Left ventricle myocardium inferior (tissue), 1 donor: ENCODE results near the gene CACNA1I. TPM values are rescaled to one million over a fixed set of nuclear protein-coding genes. Genes with fewer than 3 reads are reported as not detected.

Experiments used
- DNase-seq: peaks from one replicate; pipeline ENCODE4 v3.0.0-alpha.2; 2020
- H3K27ac ChIP-seq: fragments of 200-600 bp; replicated peaks from 2 replicates; pipeline ENCODE4 v1.8.0; 2021
- H3K27me3 ChIP-seq: fragments of 200-600 bp; 2 replicates; pipeline ENCODE4 v1.8.0; 2021; ENCODE audit warnings: low read depth
- H3K36me3 ChIP-seq: fragments of 200-600 bp; 2 replicates; pipeline ENCODE4 v1.8.0; 2021
- H3K4me1 ChIP-seq: fragments of 200-600 bp; 2 replicates; pipeline ENCODE4 v1.8.0; 2021
- H3K4me3 ChIP-seq: fragments of 200-600 bp; 2 replicates; pipeline ENCODE4 v1.8.0; 2021; ENCODE audit warnings: mild to moderate bottlenecking, moderate library complexity
- H3K9me3 ChIP-seq: fragments of 200-600 bp; replicated peaks from 2 replicates; pipeline ENCODE4 v1.8.0; 2021
- CTCF ChIP-seq: fragments of 200-600 bp; IDR thresholded peaks from 2 replicates; pipeline ENCODE4 v1.8.0; 2021; ENCODE audit warnings: antibody characterized with exemption, mild to moderate bottlenecking, borderline replicate concordance
- intact Hi-C: fragments of 100-400 bp; cut with micrococcal nuclease; formaldehyde crosslinking; loops from one replicate; pipeline ENCODE4 v1.11.0; 2022
- total RNA-seq: library from RNA; stranded (reverse); fragmentation: NEBNext Ultra II Directional; extraction: Animal tissue kit (Norgen Biotek cat#: 25700); gene quantifications from one replicate; pipeline ENCODE4 v1.2.1, GENCODE V29; 2021
- donor health status: DM: no; HTN: yes; CAD: no; lungs with severe emphysema.

Gene CACNA1I
- total RNA-seq, 1 donor from 2014 or later = 0.05 TPM

- intact Hi-C loops = no loop called here
- Histone ChIP-seq H3K27ac (no peak overlapping the region), H3K4me3 (no peak overlapping the region), H3K36me3 (no peaks in the 10 kb centered on the region), H3K4me1 (peaks cover 12% of the 10 kb centered on the region), H3K9me3 (no peaks in the 10 kb centered on the region), H3K27me3 (peaks cover 87% of the 10 kb centered on the region)
- no peak for TF ChIP-seq CTCF
- DNase-seq = no peak
These were observed 26.0 kb downstream of the CACNA1I start for GRCh38 chr22:39596601-39597000.

GRCh38 chr22:39597236-39597869 is 26.8 kb downstream of the CACNA1I start:
- intact Hi-C loops = no loop called here
- H3K27me3 ChIP-seq = peaks cover 82% of the 10 kb centered on the region
- no peak overlapping the region for H3K4me3 ChIP-seq
- no peak for TF ChIP-seq CTCF
- H3K9me3 ChIP-seq = peaks cover 4% of the 10 kb centered on the region
- peaks cover 12% of the 10 kb centered on the region for H3K4me1 ChIP-seq
- no peak overlapping the region for H3K27ac ChIP-seq
- H3K36me3 ChIP-seq = no peaks in the 10 kb centered on the region
- DNase-seq = no peak

- DNase-seq = no peak
- peaks cover 2% of the 10 kb centered on the region for H3K4me1 ChIP-seq
- H3K9me3 ChIP-seq = peaks cover 13% of the 10 kb centered on the region
- no peak overlapping the region for H3K27ac ChIP-seq
- no peak overlapping the region for H3K4me3 ChIP-seq
- intact Hi-C loops = no loop called here
- no peaks in the 10 kb centered on the region for H3K36me3 ChIP-seq
- H3K27me3 ChIP-seq = peaks cover 75% of the 10 kb centered on the region
- TF ChIP-seq CTCF = no peak
These were observed 27.7 kb downstream of the CACNA1I start for GRCh38 chr22:39598017-39598965.

- H3K4me3 ChIP-seq = no peak overlapping the region
- no peak overlapping the region for H3K27ac ChIP-seq
- intact Hi-C loops = no loop called here
- DNase-seq = no peak
- no peak for TF ChIP-seq CTCF
- no peaks in the 10 kb centered on the region for H3K4me1 ChIP-seq
- no peaks in the 10 kb centered on the region for H3K36me3 ChIP-seq
- H3K27me3 ChIP-seq = peaks cover 71% of the 10 kb centered on the region
- H3K9me3 ChIP-seq = peaks cover 27% of the 10 kb centered on the region
These were observed 30.1 kb downstream of the CACNA1I start for GRCh38 chr22:39600491-39601179.

- no peak for TF ChIP-seq CTCF
- H3K4me3 ChIP-seq = no peak overlapping the region
- peaks cover 27% of the 10 kb centered on the region for H3K9me3 ChIP-seq
- intact Hi-C loops = no loop called here
- H3K4me1 ChIP-seq = no peaks in the 10 kb centered on the region
- H3K36me3 ChIP-seq = no peaks in the 10 kb centered on the region
- no peak for DNase-seq
- no peak overlapping the region for H3K27ac ChIP-seq
- H3K27me3 ChIP-seq = peaks cover 77% of the 10 kb centered on the region
These were observed 30.6 kb downstream of the CACNA1I start for GRCh38 chr22:39601180-39601535.
